ENCODE measurements around the gene CDH4. TPM values are rescaled to one million over a fixed set of nuclear protein-coding genes. Genes with fewer than 3 reads are reported as not detected.

CDH4 gene
- total RNA-seq, 1 donor from 2014 or later, result 12.1 TPM

GRCh38 chr20:61922411-61922810 is 670.4 kb downstream of the CDH4 start:
- DNase-seq (ENCODE audit: low read depth) (no peak), FAIRE-seq (no peak)
- no peak for TF ChIP-seq CTCF (IDR thresholded peaks at IDR 0.05; ENCODE audit: insufficient read depth, low read length, severe bottlenecking)
- no peaks in the 10 kb centered on the region for H3K36me3 ChIP-seq (ENCODE audit: control insufficient read depth, insufficient read depth, low read length)
- no peak overlapping the region for H3K4me3 ChIP-seq (ENCODE audit: low read depth, low read length)
- H3K27me3 ChIP-seq (ENCODE audit: control insufficient read depth, insufficient read depth, low read length), result no peaks in the 10 kb centered on the region

GRCh38 chr20:61922936-61923335 is 670.9 kb downstream of the CDH4 start:
- no peak for FAIRE-seq
- no peak for DNase-seq (ENCODE audit: low read depth)
- Histone ChIP-seq H3K4me3 (ENCODE audit: low read depth, low read length) (no peak overlapping the region), H3K27me3 (ENCODE audit: control insufficient read depth, insufficient read depth, low read length) (no peaks in the 10 kb centered on the region), H3K36me3 (ENCODE audit: control insufficient read depth, insufficient read depth, low read length) (no peaks in the 10 kb centered on the region)
- no peak for TF ChIP-seq CTCF (IDR thresholded peaks at IDR 0.05; ENCODE audit: insufficient read depth, low read length, severe bottlenecking)

GRCh38 chr20:61923371-61924166 is 671.5 kb downstream of the CDH4 start:
- no peak for TF ChIP-seq CTCF (IDR thresholded peaks at IDR 0.05; ENCODE audit: insufficient read depth, low read length, severe bottlenecking)
- no peaks in the 10 kb centered on the region for H3K27me3 ChIP-seq (ENCODE audit: control insufficient read depth, insufficient read depth, low read length)
- H3K4me3 ChIP-seq (ENCODE audit: low read depth, low read length), result no peak overlapping the region
- DNase-seq (ENCODE audit: low read depth) (no peak), FAIRE-seq (no peak)
- H3K36me3 ChIP-seq (ENCODE audit: control insufficient read depth, insufficient read depth, low read length), result no peaks in the 10 kb centered on the region

- TF ChIP-seq CTCF (IDR thresholded peaks at IDR 0.05; ENCODE audit: insufficient read depth, low read length, severe bottlenecking), result no peak
- FAIRE-seq (no peak), DNase-seq (ENCODE audit: low read depth) (no peak)
- Histone ChIP-seq H3K36me3 (ENCODE audit: control insufficient read depth, insufficient read depth, low read length) (no peaks in the 10 kb centered on the region), H3K4me3 (ENCODE audit: low read depth, low read length) (no peak overlapping the region), H3K27me3 (ENCODE audit: control insufficient read depth, insufficient read depth, low read length) (no peaks in the 10 kb centered on the region)
These were observed 672.3 kb downstream of the CDH4 start for GRCh38 chr20:61924211-61924857.

GRCh38 chr20:61924858-61925554 is 672.9 kb downstream of the CDH4 start:
- FAIRE-seq, result no peak
- DNase-seq (ENCODE audit: low read depth), result no peak
- H3K27me3 ChIP-seq (ENCODE audit: control insufficient read depth, insufficient read depth, low read length), result no peaks in the 10 kb centered on the region

More at GRCh38 chr20:61924858-61925554, 672.9 kb downstream of the CDH4 start:
- Histone ChIP-seq H3K36me3 (ENCODE audit: control insufficient read depth, insufficient read depth, low read length) (no peaks in the 10 kb centered on the region), H3K4me3 (ENCODE audit: low read depth, low read length) (no peak overlapping the region)
- no peak for TF ChIP-seq CTCF (IDR thresholded peaks at IDR 0.05; ENCODE audit: insufficient read depth, low read length, severe bottlenecking)
